ENCODE data around the gene PDE4D.

- TF ChIP-seq POLR2A (IDR thresholded peaks at IDR 0.05) = no peak
- TF ChIP-seq CTCF (IDR thresholded peaks at IDR 0.05) = no peak
Measured at GRCh38 chr5:59287361-59287760, 606.2 kb downstream of the PDE4D start.

Data from heart left ventricle (tissue), 13 donors.